HG03159 (cell line): ENCODE data around the gene FUCA1.
A peak's percentile ranks its signal among the peaks of the same experiment; 100 is the strongest.
"Not testable (repeated sequence)": the region's sequence is repeated elsewhere in the genome, so short reads cannot be mapped to it uniquely, and the experiment has no call there.

Experiments
- ATAC-seq: cut with Tn5 transposase; IDR thresholded peaks from one replicate; pipeline ENCODE4 v1.9.1; 2021; ENCODE audit warnings: mild to moderate bottlenecking, moderate library complexity; ENCODE audit not compliant: unreplicated experiment

Gene FUCA1

GRCh38 chr1:23843644-23844043, 24.4 kb downstream of the FUCA1 start:
- no peak for ATAC-seq

- peak; percentile 56 for ATAC-seq
Observed at GRCh38 chr1:23838401-23838866, 29.7 kb downstream of the FUCA1 start.

- ATAC-seq: no peak
Observed at GRCh38 chr1:23837908-23838307, 30.2 kb downstream of the FUCA1 start.

- no peak for ATAC-seq
Observed at GRCh38 chr1:23836037-23836436, 32.1 kb downstream of the FUCA1 start.

GRCh38 chr1:23834156-23834555, 33.9 kb downstream of the FUCA1 start:
- not testable (repeated sequence) for ATAC-seq

- ATAC-seq: no peak
Observed at GRCh38 chr1:23827717-23828116, 40.4 kb downstream of the FUCA1 start.

GRCh38 chr1:23826590-23826989, 41.5 kb downstream of the FUCA1 start:
- not testable (repeated sequence) for ATAC-seq

GRCh38 chr1:23825762-23826522, 42.1 kb downstream of the FUCA1 start:
- ATAC-seq: no peak

GRCh38 chr1:23825076-23825761, 42.9 kb downstream of the FUCA1 start, which contains the start of gene HMGCL:
HMGCL (minus strand) TSS chr1:23825429; CDS start chr1:23825415, 14 bp downstream.
- ATAC-seq: no peak

GRCh38 chr1:23824711-23825075, 43.4 kb downstream of the FUCA1 start:
- no peak for ATAC-seq

GRCh38 chr1:23823767-23824166, 44.3 kb downstream of the FUCA1 start:
- ATAC-seq: no peak

GRCh38 chr1:23817633-23818032, 50.5 kb downstream of the FUCA1 start:
- ATAC-seq: no peak

- ATAC-seq: no peak
Observed at GRCh38 chr1:23816906-23817305, 51.2 kb downstream of the FUCA1 start.

- no peak for ATAC-seq
Observed at GRCh38 chr1:23816361-23816760, 51.7 kb downstream of the FUCA1 start.

- ATAC-seq: no peak
Observed at GRCh38 chr1:23814016-23814415, 54.1 kb downstream of the FUCA1 start.

GRCh38 chr1:23810818-23811540, 57.1 kb downstream of the FUCA1 start:
- ATAC-seq: no peak

- no peak for ATAC-seq
Observed at GRCh38 chr1:23809751-23810171, 58.3 kb downstream of the FUCA1 start.

- ATAC-seq: no peak
Observed at GRCh38 chr1:23807453-23807852, 60.6 kb downstream of the FUCA1 start.

GRCh38 chr1:23806280-23806679, 61.8 kb downstream of the FUCA1 start:
- no peak for ATAC-seq

- ATAC-seq: no peak
Observed at GRCh38 chr1:23805025-23805424, 63.1 kb downstream of the FUCA1 start.

GRCh38 chr1:23804183-23804835, 63.8 kb downstream of the FUCA1 start:
- no peak for ATAC-seq
